ENCODE results near the gene OR2C3.
"Not testable (repeated sequence)": the region's sequence is repeated elsewhere in the genome, so short reads cannot be mapped to it uniquely, and the experiment has no call there.

OR2C3 gene

GRCh38 chr1:247536340-247536739, at the start of gene OR2C3:
Gene OR2C3 (minus strand): TSS chr1:247536440. CDS start chr1:247532511, 3,929 bp downstream.
- DNase-seq: no peak

- no peak for DNase-seq
These were observed 42.8 kb upstream of the OR2C3 start for GRCh38 chr1:247578946-247579460.

DNA sequence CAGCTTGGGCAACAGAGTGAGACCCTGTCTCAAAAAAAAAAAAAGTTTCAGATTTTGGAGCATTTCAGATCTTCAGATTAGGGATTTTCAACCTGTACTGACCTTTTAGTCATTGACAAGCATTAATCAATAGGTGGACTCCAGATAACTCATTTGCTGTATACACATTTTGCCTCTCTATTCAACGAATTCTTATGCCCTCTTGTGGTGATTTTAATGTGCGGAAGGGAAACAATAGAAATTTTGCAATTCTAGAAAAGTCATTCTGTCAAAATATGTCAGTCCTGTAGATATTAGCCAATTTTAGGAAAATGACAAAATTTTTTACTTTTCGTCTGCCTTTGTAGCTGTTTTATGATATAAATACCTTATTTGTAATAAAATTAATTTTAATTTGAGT, 40.3 kb upstream of the OR2C3 start:
- DNase-seq: no peak

DNA sequence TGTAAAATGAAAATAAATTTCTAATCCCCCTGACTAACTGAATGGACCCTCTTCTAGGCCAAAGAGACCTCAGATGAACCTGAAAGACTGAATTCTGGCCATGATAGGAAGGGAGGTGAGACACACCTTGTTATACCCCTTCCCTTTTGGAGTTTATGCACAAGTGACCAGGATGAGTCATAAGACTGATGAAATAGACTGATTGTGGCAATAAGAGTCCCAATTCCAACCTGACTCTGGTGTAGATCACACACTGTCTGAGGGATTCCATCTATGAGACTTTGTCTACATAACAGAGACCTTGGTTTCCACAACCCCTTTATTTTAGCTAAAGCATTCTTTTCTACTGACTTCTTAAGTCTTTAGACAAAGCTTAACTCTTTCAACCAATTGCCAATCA, 38.4 kb upstream of the OR2C3 start:
- DNase-seq: no peak

DNA sequence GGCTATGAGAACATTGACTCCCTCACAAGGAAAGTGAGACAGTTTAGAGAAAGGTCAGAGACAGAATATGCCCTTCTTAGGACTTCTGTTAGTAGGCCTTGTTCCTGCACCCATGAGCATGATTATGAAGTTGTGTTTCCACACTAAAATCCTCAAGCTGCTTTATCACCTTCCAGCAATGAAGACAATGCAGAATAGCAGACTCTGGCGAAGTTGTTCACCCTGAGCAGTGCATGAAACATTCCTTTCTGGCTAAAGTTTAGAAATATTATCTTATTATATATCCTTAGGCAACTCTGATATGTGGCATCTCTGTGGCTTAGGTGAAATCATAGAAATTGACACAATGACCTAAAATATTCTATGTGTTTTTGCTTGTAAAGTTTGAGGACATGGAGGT, 38.0 kb upstream of the OR2C3 start:
- no peak for DNase-seq

DNA sequence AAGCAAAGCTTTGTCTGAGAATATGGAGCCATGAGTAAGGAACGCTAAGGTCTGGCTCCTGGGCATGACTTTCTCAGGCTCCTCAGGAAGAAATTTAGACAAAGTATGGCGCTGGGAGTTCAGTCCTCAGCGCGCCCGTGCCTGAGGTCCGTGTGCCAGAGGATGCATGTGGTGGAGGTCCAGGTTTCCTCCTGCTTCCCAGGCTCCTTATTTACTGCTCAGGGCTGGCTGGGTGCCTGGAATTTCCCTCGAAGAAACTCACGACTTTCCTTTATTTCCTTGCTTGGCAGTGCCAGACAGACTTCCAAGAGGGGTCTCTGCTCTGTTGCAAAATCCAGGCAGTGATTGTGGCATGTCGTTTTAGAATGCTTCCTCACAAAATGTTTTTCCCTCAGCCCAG, 26.0 kb upstream of the OR2C3 start:
- DNase-seq: no peak

DNA sequence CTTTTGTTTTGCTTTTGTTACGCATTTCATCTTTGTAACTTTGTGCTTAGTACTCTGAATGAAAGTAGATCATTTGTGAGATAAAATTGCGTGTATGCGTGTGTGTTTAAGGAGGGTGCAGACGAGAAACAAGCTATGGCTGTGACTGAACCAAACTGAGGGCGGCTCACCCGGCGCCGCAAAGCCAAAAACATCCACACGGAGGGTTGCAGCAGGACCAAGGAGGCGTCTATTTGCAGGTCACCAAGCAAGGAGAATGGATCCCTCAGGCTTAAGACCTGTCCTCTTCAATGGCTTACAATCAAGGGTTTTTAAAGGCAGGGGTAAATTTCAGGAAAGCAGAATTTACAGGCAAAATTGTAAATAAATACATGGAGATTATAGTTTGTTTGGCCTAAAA, 25.5 kb upstream of the OR2C3 start:
- DNase-seq: no peak

- DNase-seq: no peak
These were observed 21.9 kb upstream of the OR2C3 start for GRCh38 chr1:247557926-247558674.

- no peak for DNase-seq
These were observed 16.0 kb upstream of the OR2C3 start for GRCh38 chr1:247552231-247552630.

DNA sequence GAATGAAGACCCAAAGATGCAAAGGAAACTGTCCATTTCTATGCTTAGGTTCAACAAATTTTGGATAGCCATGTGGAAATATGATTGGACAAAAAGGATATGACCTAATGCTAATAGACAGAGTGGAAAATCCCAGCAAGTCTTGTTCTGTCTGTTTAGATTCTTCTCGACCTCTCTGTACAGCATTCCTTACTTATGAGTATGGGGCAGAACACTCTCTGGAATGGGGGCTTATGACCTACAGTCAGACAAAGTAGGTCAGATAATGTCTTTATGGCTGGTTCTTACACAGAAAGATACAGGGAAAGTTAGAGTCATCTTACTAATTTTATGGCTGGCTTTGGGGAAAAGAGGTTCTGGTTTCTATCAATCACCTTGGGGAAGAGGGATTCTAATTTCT, 15.5 kb upstream of the OR2C3 start:
- no peak for DNase-seq

DNA sequence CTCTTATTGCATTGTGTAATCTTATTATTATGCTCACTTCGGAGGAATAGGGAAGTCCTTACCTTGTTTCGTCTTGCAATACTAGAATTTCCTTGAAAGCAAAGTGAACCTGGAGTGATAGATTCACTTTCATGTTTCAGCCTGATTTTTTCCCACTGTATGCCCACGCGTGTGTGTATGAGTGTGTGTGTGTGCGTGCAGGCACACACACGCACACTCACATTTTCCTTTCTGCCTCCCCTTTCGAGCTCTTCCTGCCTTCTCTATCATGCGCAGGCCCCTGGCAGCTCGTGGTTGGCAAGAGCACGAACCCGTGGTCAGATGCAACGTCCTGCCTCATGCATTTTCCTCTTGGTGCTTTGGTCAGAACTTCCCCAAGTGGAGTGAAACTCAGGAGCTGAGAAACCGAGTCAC, 12.5 kb upstream of the OR2C3 start, which contains the start of gene GCSAML:
Gene GCSAML, plus strand, starts transcription at position 366 of the 414 bp plus-strand sequence. CDS start 58 bp downstream, outside the sequence.
- no peak for DNase-seq

- no peak for DNase-seq
These were observed 11.9 kb upstream of the OR2C3 start for GRCh38 chr1:247548092-247548491.

GRCh38 chr1:247542811-247543210, 6.6 kb upstream of the OR2C3 start:
- DNase-seq: no peak

GRCh38 chr1:247540581-247540980, 4.3 kb upstream of the OR2C3 start:
- DNase-seq: no peak

DNA sequence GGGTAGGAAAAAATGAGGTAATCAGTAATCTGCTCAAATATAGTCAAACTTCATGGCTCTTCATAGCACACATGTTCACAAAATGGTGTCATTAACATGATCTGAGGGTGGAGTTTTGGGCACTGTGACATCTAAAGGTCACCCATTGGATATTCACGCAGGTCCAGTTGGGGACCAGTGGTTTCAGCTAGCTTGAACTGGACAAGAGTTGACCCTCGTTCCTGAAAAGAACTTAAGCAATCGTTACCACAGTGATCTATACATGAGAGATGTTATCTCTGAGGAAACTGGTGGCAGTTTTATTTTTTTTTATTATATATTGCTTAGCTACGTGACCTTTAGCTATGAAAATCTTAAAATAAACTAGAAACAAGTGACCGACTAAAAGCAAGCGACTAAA, 3.0 kb upstream of the OR2C3 start:
- no peak for DNase-seq

DNA sequence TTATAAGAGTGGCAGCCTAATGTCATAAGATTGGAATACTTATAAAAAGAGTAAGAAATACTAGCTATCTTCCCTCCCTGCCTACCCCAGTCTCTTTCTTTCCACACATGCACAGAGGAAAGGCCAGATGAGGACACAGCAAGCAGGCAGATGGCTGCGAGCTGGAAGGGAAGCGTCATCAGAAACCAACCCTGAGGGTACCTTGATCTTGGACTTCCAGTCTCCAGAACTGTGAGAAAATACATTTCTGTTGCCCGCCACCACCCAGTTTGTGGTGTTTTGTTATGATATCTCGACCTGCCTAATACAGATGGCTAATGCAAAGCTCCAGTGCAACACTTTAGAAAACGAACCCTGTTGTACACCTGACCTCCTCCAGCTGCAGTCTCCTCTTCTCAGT, 2.3 kb upstream of the OR2C3 start:
- no peak for DNase-seq

DNA sequence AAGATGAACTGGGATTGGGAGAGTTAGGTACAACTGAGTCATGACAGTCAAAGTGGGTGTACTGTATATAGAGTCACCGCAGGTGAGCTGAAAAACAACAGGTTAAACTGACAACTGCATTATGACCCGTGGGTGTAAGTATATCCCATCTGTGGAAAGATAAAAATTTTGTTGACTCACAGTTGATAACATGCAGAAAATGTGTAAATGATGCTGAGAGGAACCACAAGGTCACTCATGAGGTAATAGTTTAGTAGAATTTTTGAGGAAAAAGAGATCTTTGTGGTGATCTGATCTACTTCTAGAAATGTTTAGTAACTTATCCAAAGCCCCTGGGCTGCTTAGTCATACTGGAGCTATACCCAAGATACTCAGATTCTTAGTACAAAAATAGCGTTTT, 838 bp downstream of the OR2C3 start:
- no peak for DNase-seq

DNA sequence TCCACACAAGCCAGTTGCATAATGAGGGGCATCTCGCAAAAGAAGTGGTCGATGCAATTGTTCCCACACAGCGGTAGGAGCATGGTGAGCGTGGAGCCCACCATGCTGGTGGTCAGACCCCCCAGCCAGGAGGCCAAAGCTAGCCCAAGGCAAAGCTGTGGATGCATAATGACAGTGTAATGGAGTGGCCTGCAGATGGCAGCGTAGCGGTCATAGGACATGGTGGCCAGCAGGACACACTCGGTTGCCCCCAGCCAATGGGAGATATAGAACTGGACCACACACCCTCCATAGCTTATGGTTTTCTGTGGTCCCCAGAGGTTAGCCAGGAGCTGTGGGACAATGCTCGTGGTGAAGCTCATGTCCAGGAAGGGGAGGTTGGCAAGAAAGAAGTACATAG, 4.3 kb downstream of the OR2C3 start:
- DNase-seq: no peak

GRCh38 chr1:247530785-247531184, 5.5 kb downstream of the OR2C3 start:
- no peak for DNase-seq

DNA sequence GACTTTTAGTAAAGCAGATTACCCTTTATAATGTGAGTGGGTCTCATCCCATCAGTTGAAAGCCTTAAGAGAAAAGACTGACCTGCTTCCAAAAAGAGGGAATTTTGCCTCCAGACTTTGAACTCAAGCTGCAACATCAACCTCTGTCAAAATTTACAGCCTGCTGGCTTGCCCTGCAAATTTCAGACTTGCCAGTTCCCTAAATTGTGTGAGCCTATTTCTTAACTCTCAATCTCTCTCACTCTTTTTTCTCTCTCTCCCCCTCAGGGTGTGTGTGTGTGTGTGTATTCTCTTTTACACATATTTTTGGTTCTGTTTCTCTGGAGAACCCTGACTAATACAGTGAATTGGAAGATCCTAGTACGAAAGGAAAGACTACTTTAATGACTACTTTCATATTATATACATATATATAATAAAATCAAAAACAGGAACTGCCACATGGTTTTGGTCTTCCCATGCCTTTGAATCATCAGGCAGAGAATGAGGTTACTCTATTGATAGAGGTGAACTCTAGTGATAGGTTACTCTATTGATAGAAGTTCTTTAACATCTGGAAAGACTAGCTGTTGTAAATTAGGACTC, 6.4 kb downstream of the OR2C3 start:
- no peak for DNase-seq

- DNase-seq: no peak
These were observed 7.3 kb downstream of the OR2C3 start for GRCh38 chr1:247528812-247529474.

DNA sequence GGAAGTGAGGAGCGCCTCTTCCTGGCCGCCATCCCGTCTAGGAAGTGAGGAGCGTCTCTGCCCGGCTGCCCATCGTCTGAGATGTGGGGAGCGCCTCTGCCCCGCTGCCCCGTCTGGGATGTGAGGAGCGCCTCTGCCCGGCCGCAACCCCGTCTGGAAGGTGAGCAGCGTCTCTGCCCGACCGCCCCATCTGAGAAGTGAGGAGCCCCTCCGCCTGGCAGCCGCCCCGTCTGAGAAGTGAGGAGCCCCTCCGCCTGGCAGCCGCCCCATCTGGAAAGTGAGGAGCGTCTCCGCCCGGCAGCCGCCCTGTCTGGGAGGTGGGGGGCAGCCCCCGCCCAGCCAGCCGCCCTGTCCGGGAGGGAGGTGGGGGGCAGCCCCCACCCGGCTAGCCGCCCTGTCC, 14.4 kb downstream of the OR2C3 start:
- not testable (repeated sequence) for DNase-seq

GRCh38 chr1:247518613-247518891, 17.7 kb downstream of the OR2C3 start:
- no peak for DNase-seq

All from amniotic stem cell (primary cell).